Measurements from ENCODE around the gene PHAX. TPM values are rescaled to one million over a fixed set of nuclear protein-coding genes. Genes with fewer than 3 reads are reported as not detected.
A peak's percentile ranks its signal among the peaks of the same experiment; 100 is the strongest.
"Not testable (repeated sequence)": the region's sequence is repeated elsewhere in the genome, so short reads cannot be mapped to it uniquely, and the experiment has no call there.

The PHAX gene
- polyA plus RNA-seq, 4 donors, result 64.2 to 87.8 (median 87.1) TPM

DNA sequence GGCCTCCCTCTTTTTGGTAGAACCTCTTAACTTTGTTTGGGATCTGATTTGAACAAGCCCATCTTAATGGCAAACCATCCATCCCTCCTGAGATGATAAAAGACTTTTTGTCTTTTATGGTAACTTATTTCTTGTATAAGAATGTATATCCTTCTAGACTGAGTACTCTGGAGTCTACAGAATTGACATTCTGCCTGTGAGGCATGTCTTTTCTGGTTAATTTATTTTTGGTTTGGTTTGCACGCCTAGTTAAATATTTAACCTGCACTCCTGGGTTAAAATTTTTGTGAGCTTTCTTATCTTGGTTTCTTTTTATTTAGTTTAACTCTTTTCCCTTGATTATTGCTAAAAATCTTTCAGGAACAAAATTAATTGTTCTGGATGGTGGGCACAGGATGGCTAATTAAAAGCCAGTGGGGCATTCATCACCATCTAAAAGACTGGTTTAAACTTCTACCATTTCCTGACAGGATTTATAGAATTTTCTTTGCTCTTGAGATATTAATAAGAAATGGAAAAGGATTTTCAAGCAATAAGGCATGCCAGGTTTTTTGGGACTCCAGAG lies 50.3 kb downstream of the PHAX start:
- no peak for DNase-seq (ENCODE audit: low read depth in 4 of 4, low spot score in 3 of 4)

DNA sequence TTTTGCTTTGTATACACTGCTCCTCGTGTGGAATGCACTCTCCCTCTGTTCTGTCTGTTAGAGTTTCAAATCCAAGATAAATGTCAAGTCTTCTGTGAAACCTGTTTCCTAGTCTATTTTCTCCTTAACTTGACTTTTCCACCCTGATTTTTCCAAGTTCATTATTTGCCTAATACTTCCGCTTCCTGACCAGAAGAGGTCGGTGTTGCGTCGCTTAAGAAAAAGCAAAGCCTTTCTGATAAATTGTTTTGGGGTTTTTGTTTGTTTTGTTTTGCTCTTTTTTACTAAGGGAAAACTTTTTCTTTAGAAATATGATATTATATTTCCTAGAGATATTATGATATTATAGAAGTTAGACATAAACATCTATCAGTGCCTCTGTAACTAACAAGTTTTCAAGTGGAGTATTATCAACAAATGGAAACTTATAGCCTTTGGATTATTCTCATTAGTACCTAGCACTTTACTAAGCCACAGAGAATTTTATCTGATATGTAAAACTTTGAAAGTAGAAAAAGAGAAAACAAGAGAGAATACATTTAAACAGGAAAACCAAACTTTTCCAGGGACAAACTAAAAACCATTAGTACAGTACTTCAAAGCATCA lies 55.8 kb downstream of the PHAX start:
- peak in 2 of 4 donors; percentile 24 to 33 for DNase-seq (ENCODE audit: low read depth in 4 of 4, low spot score in 3 of 4)

GRCh38 chr5:126658561-126658960 lies 57.8 kb downstream of the PHAX start:
- DNase-seq (ENCODE audit: low read depth in 4 of 4, low spot score in 3 of 4), result no peak

DNA sequence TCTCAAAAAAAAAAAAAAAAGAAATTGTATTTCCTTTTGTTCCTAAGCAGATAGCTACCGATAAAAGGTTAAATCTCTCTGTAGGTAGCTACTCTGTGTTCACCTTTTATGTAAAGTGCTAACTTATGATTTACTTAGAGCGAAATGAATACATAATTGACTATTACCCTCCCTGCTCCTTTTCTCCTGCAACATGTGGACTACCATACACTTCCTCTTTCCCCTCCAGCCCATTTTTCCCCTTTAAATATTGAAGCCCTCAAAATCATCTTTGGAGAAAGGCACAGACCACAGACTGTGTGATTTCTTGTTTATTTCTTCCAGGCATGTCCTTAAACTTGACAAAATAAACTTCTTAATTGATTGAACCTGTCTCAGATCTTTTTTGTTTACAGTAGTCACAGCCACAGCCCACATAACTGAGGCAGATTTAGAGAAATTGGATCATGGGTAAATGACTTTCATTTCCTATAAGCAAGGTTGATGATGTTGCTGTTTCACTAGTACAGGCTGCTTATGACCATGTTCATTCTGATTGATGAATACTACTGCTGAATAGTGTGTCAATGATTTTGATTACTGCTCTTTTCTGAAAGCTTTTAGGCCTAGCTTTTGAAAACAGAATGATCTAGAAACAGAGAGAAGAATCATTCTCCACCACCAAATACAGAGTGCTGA lies 59.2 kb downstream of the PHAX start:
- no peak for DNase-seq (ENCODE audit: low read depth in 4 of 4, low spot score in 3 of 4)

DNA sequence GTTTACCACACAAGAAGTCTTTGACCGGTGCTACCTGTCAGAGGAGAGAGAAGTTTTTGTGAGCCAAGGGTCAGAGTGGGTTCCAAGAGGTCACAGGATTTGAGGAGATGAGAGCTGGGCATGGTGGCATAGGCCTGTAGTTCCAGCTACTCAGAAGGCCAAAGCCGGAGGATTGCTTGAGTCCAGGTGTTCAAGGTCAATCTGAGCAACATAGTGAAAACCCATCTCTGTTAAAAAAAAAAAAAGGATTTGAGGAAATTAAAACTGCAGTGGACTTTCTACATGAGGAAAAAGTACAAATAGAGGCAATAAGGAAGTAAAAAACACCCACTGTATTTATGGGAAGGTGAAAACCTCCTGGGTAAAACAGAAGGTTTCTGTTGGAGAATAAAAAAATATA lies 63.8 kb downstream of the PHAX start:
- DNase-seq (ENCODE audit: low read depth in 4 of 4, low spot score in 3 of 4), result no peak

GRCh38 chr5:126670109-126670508 lies 69.4 kb downstream of the PHAX start:
- not testable (repeated sequence) for DNase-seq (ENCODE audit: low read depth in 4 of 4, low spot score in 3 of 4)

DNA sequence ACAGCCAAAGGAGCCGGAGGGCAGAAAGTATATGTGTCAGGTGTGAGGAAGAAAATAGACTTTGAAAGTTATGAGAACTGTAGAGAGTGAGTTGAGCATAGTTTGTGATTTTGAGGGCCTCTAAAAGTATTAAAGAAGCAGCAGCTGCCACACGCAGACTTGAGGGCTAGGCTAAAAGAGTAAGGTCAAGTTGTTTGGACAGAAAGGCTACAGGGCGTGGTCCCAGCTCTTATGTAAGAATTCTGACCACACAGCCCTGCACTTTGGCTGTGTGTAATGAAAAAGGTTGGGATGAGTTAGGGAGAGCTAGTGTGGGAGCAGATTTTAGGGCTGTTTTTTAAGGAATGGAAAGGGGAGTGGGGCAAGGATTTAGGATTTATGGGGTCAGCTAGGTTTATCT lies 70.9 kb downstream of the PHAX start:
- DNase-seq (ENCODE audit: low read depth in 4 of 4, low spot score in 3 of 4), result not testable (repeated sequence)

- no peak for DNase-seq (ENCODE audit: low read depth in 4 of 4, low spot score in 3 of 4)
Observed at GRCh38 chr5:126673477-126673876, 72.7 kb downstream of the PHAX start.

GRCh38 chr5:126674145-126674544 lies 73.4 kb downstream of the PHAX start:
- no peak for DNase-seq (ENCODE audit: low read depth in 4 of 4, low spot score in 3 of 4)

DNA sequence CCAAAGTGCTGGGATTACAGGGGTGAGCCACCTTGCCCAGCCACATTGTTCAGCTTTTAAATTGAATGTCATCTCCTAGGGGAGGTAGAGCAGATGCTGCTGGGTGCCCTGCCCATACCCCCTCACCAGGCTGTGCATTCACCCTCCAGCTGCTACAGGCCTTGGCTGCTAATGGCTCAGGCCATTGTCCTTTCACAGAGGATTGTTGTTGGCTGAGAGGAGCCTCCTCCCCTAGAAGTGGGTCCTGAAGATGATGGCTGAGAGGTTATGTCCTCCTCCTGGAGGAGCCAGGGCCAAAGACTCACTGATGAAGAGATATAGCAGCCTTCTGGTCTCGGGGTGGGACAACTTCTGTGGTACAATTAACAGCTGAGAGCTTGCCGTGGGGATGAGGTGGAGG lies 74.6 kb downstream of the PHAX start:
- DNase-seq (ENCODE audit: low read depth in 4 of 4, low spot score in 3 of 4), result no peak

DNA sequence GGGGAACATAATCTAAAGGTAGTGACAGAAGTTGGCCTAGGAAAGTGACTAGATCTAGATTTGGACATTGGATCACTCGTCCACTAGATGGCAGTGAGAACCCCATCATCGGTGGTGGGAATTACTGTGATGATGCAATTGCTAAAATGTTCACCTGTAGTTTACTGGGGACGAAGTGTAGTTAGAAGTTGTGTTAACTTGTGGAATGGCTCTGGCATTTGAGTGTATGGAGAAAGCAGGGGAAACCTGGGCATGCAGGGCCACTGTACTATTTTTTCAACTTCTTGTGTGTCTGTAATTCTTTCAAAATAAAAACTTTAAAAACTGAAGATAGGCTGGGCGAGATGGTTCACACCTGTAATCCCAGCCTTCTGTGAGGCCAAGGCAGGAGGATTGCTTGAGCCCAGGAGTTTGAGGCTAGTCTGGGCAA lies 75.5 kb downstream of the PHAX start:
- DNase-seq (ENCODE audit: low read depth in 4 of 4, low spot score in 3 of 4), result peak in 3 of 4 donors; percentile 39 to 58 (median 43)

Other genes starting within 250 kb of the PHAX start
- 10 to 100 TPM; 20.5 to 27.8 (median 27.1) TPM for gene GRAMD2B, start 177.5 kb upstream of the PHAX start, polyA plus RNA-seq (ENCODE audit: insufficient read length in 4 of 4)
- 100 to 1,000 TPM in 3 of 4 donors, 10 to 100 TPM in 1; 86.5 to 165 (median 145) TPM for gene ALDH7A1, start 5.7 kb upstream of the PHAX start, polyA plus RNA-seq (ENCODE audit: insufficient read length in 4 of 4)
- gene LMNB1, start 176.2 kb downstream of the PHAX start, polyA plus RNA-seq (ENCODE audit: insufficient read length in 4 of 4), result 100 to 1,000 TPM in 3 of 4 donors, 10 to 100 TPM in 1; 76.3 to 138 (median 121) TPM

All from left renal pelvis (tissue), 4 donors.